NCI-H2227 treated with DMSO at 0.1 percent for 48 hours (cell line): ENCODE measurements around the gene SERPINF2.
"Not testable (repeated sequence)": the region's sequence is repeated elsewhere in the genome, so short reads cannot be mapped to it uniquely, and the experiment has no call there.

Source experiments
- DNase-seq: peaks from one replicate; lab custom pipeline; 2025; lab: John Stamatoyannopoulos, UW

The SERPINF2 gene

GRCh38 chr17:1735418-1735817 is 7.3 kb upstream of the SERPINF2 start:
- DNase-seq = no peak

- no peak for DNase-seq
Measured at GRCh38 chr17:1735834-1736347, 6.8 kb upstream of the SERPINF2 start.

DNA sequence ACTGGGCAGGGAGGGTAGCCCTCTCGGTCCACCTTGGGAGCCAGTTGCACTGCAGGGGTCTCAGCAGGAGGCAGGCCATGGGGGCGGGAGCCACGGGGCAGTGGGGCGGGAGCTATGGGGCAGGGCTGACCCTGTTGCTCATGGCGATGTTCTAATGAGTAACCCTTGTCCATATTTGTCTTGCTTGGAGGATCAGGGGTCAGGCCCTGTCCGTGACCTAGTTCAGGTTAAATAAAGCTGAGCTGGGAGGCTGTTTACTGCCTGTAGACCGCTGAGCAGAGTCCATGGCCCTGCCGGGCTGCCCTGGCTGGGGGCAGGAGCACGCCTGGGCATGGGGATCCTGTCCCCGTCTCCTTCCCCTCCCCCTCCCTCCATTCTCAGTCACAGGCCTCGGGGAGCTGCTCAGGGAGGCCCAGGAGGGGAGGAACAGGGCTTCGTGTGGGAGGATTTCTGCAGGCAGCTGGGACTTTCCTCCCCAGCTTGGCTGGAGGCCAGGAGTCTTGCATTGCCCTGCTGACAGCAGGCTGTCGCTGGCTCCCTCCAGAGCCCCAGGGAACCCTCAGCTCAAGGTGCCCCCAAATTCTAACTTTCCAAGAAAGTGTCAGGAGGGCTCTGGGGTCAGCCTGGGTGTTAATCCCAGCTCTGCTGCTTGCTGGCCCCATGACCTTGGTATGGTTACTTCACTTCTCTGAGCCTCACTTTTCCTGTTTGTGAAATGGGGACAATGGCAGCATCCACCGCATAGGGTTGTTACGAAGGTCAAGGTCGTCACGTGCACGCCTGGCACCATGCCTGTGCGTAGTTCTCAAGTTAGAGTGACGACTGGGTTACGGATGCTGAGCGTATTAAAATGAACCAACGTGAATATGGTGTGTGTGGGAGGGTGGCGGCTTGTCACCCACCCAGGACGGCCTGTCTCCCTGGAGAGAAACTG is 6.1 kb upstream of the SERPINF2 start:
- DNase-seq = no peak

GRCh38 chr17:1737531-1738291 is 5.0 kb upstream of the SERPINF2 start:
- no peak for DNase-seq

- DNase-seq = not testable (repeated sequence)
Measured at GRCh38 chr17:1741899-1742298, 772 bp upstream of the SERPINF2 start.

GRCh38 chr17:1743088-1743439 is 393 bp downstream of the SERPINF2 start:
- DNase-seq = no peak

DNA sequence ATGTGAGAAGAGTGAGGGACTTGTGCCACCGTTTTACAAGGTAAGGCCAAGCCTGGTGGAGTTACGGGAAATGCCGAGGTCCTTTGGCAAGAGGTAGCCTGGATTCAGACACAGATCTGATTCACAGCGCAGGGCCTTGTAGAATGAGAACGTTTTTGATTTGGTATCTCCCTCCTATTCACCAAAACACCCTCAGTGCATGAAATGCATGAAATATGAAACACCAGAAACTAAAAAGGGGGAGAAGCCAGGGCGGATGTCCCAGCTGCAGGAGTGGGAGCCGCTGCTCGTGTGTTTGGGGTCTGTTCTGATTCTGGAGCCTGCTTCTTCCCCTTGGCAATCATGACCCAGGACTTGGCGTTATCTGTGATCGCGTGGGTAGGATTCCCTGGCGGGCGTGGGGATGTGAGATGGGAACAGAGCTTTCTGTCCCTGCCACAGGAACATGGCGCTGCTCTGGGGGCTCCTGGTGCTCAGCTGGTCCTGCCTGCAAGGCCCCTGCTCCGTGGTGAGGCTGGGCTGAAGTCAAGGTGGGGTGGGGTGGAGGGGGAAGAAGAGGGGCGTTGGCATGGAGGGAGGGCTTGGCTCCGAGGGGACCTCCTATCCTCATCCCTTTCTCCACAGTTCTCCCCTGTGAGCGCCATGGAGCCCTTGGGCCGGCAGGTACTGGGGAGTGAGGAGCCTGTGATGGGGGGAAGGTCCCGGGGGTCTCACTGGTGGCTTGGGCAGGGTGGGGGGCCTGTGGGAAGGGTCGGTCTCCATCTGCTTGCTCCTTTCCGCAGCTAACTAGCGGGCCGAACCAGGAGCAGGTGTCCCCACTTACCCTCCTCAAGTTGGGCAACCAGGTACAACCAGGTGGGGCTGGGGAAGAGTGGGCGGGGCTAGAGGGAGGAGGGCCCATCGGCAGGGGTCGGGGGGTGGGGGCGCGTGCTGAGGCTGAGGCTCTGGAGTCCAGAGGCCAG is 2.2 kb downstream of the SERPINF2 start:
- no peak for DNase-seq

DNA sequence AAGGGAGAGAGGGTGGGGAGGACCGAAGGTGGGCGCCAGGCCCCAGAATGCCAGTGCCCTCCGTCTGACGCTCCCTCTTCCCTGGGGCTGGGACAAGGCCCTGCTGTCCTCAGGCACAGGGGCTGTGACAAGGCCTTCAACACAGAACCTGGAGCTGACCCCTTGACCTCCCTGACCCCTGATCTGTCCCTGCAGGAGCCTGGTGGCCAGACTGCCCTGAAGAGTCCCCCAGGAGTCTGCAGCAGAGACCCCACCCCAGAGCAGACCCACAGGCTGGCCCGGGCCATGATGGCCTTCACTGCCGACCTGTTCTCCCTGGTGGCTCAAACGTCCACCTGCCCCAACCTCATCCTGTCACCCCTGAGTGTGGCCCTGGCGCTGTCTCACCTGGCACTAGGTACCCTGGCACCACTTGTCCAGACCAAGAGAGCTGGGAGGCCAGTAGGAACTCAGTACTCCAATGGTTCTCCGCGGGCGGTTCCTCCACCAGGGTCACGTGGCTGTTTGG is 2.9 kb downstream of the SERPINF2 start:
- no peak for DNase-seq

GRCh38 chr17:1746975-1747543 is 4.4 kb downstream of the SERPINF2 start:
- no peak for DNase-seq

DNA sequence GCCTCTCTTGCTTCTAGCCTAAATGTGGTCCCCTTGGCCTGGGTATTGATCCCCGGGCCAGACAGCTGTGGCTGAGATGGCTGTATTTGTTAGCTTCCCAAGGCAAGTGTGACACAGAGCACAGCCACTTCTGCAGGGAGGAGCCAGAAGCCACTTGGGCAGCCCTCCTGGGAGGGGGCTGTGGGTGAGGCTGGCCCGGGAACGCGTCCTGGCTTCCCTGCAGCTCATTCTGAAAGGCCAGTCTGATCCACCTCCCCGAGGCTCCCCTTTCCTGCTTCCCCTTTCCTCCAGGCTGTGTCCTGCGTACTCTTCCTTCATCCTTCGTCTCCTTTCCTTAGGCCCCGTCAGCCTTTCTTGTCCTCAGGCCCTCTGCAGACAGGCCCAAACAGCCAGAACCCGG is 8.0 kb downstream of the SERPINF2 start:
- no peak for DNase-seq

DNA sequence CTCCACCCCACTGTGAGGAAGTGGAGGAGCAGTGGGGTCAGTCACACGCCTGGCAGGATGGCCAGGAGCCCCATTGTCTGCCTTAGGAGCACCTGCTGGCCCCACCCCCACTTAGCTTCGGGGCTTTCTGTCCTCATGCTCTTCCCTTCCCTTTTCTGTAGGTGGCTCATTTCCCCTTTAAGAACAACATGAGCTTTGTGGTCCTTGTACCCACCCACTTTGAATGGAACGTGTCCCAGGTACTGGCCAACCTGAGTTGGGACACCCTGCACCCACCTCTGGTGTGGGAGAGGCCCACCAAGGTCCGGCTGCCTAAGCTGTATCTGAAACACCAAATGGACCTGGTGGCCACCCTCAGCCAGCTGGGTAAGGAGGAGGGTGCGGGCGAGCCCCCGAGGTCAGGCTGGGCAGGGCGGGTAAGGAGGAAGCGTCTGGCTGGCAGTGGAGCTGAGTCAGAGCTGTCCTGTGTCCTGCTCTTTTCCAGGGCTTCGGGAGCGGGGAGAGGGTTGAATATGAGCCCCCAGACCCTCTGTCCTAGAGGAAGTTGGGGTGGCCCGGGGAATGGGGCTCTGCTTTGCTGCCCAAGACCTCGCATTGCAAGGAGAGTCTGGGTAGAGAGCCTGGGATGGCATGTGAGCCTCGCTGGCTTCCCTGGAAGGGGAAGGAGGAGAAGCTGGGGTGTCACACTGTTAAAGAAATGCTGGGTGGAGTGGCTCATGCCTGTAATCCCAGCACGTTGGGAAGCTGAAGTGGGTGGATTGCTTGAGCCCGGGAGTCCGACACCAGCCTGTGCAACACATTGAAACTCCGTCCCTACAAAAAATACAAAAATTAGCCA is 10.0 kb downstream of the SERPINF2 start:
- DNase-seq = no peak

- no peak for DNase-seq
Measured at GRCh38 chr17:1753767-1754429, 11.2 kb downstream of the SERPINF2 start.

DNA sequence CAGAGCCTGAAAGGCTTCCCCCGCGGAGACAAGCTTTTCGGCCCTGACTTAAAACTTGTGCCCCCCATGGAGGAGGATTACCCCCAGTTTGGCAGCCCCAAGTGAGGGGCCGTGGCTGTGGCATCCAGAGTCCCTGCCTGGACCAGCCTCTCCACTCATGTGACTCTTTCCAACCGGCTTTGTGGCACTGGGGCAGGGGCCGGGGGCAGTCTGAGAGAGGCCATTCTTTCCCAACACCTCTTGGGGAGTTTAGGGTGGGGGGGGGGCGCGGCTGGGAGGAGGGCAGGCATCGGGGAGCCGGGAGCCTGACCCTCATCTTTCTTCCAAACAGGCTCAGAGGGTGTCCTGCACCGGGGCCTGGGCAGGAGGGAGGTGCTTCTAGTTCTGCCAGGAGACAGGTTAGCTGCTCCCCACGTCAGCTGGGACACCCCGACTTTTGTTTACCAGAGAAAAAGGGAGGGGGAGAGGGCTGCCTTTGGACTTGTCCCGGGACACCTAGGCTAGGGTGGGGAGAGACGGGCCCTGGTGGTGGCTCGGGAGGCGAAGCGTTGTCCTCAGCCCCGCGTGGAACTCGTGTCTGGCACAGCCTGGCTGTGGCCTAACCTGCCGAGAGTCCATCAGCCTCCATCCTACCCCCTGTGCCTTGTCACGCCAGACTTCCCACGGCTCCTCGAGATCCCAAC is 11.9 kb downstream of the SERPINF2 start:
- DNase-seq = no peak

GRCh38 chr17:1755252-1755826 is 12.7 kb downstream of the SERPINF2 start:
- DNase-seq = peak; percentile 12

DNA sequence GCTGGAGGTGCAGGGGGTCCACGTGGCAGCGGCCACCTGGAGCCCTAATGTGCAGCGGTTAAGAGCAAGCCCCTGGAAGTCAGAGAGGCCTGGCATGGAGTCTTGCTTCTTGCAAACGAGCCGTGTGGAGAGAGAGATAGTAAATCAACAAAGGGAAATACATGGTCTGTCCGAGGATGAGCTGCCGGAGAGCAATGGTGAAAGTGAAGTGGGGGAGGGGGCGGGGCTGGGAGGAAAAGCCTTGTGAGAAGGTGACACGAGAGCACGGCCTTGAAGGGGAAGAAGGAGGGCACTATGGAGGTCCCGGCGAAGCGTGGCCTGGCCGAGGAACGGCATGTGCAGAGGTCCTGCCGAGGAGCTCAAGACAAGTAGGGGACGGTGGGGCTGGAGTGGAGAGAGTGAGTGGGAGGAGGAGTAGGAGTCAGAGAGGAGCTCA is 13.2 kb downstream of the SERPINF2 start:
- no peak for DNase-seq

DNA sequence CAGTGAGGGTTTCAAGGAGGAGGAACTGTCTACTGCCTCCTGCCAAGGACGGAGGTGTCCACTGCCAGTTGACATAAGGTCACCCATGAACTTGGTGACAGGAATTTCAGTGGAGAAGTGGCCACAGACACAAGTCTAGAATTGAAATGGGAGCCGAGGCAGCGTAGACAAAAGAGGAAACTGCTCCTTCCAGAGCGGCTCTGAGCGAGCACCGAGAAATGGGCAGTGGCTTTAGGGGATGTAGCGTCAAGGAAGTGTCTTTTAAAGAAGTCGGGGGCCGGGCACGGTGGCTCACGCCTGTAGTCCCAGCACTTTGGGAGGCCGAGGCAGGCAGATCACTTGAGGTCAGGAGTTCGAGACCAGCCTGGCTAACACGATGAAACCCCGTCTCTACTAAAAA is 16.1 kb downstream of the SERPINF2 start:
- no peak for DNase-seq

DNA sequence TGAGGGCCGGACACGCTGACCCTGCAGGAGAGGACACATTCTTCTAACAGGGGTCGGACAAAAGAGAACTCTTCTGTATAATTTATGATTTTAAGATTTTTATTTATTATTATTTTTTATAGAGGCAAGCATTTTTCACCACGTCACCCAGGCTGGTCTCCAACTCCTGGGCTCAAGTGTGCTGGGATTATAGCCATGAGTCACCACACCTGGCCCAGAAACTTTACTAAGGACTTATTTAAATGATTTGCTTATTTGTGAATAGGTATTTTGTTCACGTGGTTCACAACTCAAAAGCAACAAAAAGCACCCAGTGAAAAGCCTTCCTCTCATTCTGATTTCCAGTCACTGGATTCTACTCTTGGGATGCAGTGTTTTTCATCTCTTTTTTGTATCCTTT is 16.9 kb downstream of the SERPINF2 start:
- DNase-seq = no peak

DNA sequence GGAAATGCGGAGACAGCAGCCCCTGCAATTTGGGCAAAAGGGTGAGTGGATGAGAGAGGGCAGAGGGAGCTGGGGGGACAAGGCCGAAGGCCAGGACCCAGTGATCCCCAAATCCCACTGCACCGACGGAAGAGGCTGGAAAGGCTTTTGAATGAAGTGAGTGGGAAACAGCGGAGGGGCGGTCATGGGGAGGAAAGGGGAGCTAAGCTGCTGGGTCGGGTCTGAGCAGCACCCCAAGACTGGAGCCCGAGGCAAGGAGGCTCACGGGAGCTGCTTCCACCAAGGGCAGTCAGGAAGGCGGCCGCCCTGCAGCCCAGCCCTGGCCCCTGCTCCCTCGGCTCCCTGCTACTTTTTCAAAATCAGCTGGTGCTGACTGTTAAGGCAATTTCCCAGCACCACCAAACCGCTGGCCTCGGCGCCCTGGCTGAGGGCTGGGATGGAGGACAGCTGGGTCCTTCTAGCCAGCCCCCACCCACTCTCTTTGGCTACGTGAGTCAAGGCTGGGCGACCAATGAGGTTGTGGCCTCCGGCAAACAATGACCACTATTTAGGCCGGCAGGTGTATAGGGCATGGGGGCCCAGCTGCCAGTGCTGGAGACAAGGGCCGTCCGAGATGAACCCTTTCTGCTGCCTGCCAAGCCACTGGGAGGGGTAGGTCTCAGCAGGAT is 19.7 kb downstream of the SERPINF2 start:
- no peak for DNase-seq
